Measurements from ENCODE around the gene PKNOX2. TPM values are rescaled to one million over a fixed set of nuclear protein-coding genes. Genes with fewer than 3 reads are reported as not detected.

The PKNOX2 gene
- total RNA-seq, 4 donors from 2014 or later, result 0.40 to 5.9 (median 1.1) TPM; not detected in 1

DNA sequence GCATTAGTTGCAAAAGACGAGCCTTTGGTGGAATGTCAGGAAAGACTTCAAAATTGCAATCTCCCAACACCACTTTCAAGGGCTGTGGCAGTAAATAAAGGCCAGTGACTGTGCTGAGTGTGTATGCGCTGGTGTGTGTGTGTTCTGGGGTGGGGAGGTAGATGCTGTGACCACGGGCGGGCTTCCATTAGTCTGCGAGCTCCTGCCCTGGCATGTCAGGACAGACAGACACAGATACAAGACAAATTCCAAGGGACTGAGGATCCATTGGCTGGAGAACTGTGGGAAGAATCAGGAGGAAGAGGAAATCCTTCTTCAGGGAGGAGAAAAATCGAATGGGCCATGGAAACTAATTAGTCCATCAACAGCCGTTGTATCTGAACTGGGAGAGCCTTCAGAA is 248.0 kb downstream of the PKNOX2 start:
- intact Hi-C loops (cut with DNase I), result no loop called here
- Histone ChIP-seq H3K27me3 (peaks cover 0 to 10% (median 0%) of the 10 kb centered on the region in 4 donors), H3K27ac (no peak overlapping the region), H3K9me3 (no peaks in the 10 kb centered on the region), H3K4me1 (peaks cover 0 to 16% (median 3%) of the 10 kb centered on the region in 3 donors), H3K4me3 (no peak overlapping the region), H3K36me3 (no peaks in the 10 kb centered on the region)
- TF ChIP-seq, protein P1, sequence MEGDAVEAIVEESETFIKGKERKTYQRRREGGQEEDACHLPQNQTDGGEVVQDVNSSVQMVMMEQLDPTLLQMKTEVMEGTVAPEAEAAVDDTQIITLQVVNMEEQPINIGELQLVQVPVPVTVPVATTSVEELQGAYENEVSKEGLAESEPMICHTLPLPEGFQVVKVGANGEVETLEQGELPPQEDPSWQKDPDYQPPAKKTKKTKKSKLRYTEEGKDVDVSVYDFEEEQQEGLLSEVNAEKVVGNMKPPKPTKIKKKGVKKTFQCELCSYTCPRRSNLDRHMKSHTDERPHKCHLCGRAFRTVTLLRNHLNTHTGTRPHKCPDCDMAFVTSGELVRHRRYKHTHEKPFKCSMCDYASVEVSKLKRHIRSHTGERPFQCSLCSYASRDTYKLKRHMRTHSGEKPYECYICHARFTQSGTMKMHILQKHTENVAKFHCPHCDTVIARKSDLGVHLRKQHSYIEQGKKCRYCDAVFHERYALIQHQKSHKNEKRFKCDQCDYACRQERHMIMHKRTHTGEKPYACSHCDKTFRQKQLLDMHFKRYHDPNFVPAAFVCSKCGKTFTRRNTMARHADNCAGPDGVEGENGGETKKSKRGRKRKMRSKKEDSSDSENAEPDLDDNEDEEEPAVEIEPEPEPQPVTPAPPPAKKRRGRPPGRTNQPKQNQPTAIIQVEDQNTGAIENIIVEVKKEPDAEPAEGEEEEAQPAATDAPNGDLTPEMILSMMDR (IDR thresholded peaks at IDR 0.05), result no peak
- no peak for TF ChIP-seq POLR2A (IDR thresholded peaks at IDR 0.05)
- no peak for DNase-seq
- 41 to 69% methylated on average over 7 of the region's 7 CpGs for WGBS, 2 donors

DNA sequence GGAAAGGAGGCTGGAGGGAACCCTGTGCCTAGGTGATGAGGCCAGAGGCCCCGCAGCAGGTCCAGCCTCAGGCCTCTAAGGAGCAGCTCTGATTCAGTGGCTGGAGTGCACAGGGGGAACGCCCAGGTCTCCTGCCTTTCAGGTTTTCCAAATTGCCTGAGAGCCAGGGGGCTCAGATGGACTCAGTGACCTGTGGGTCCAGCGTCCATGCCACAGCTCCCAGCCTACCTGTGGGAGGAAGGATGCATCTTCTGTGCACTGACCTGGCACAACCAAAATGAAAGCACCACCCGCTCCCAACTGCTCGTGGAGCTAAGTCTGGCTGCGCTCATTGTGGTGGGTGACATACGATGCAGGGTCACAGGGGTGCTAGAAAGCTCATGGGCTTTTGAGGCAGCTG is 248.7 kb downstream of the PKNOX2 start:
- H3K4me1 ChIP-seq, result peaks cover 0 to 12% (median 3%) of the 10 kb centered on the region in 3 donors

DNA sequence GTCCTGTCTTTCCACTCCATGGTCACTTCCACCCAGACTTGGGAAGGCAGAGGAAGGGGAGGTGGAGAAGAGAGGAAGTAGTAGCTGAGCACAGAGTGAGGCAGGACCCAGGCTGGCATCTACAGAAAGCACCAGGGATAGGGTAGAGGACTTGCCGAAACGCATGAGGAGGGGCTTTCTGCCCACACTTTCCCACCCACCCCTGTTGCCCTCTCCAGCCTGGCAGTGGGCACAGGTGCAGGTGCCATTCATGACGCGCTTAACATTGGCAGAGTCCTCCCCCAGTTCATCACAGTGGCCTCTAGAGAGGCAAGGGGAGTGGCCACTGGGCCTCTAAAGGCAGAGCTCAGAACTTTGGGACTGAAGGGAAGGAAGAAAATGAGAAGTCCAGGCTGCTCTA is 249.6 kb downstream of the PKNOX2 start:
- no peak for DNase-seq
- Histone ChIP-seq H3K4me1 (peaks cover 0 to 7% (median 3%) of the 10 kb centered on the region in 3 donors), H3K36me3 (no peaks in the 10 kb centered on the region), H3K9me3 (no peaks in the 10 kb centered on the region), H3K27me3 (peaks cover 0 to 7% (median 0%) of the 10 kb centered on the region in 4 donors), H3K4me3 (no peak overlapping the region), H3K27ac (no peak overlapping the region)
- intact Hi-C loops (cut with DNase I), result no loop called here
- 93 to 100% methylated on average over 1 to 3 of the region's 4 CpGs for WGBS, 2 donors
- TF ChIP-seq POLR2A (IDR thresholded peaks at IDR 0.05), result no peak
- TF ChIP-seq, protein P1 (IDR thresholded peaks at IDR 0.05), result no peak

More for the DNA sequence above, 248.7 kb downstream of the PKNOX2 start:
- intact Hi-C loops (cut with DNase I), result no loop called here
- H3K9me3 ChIP-seq, result no peaks in the 10 kb centered on the region
- no peak overlapping the region for H3K4me3 ChIP-seq
- no peak overlapping the region for H3K27ac ChIP-seq
- no peak for DNase-seq
- H3K27me3 ChIP-seq, result peaks cover 0 to 10% (median 0%) of the 10 kb centered on the region in 4 donors
- TF ChIP-seq POLR2A (IDR thresholded peaks at IDR 0.05), result no peak
- TF ChIP-seq, protein P1 (IDR thresholded peaks at IDR 0.05), result no peak
- WGBS, 2 donors, result 80 to 82% methylated on average over 3 to 7 of the region's 7 CpGs
- no peaks in the 10 kb centered on the region for H3K36me3 ChIP-seq

DNA sequence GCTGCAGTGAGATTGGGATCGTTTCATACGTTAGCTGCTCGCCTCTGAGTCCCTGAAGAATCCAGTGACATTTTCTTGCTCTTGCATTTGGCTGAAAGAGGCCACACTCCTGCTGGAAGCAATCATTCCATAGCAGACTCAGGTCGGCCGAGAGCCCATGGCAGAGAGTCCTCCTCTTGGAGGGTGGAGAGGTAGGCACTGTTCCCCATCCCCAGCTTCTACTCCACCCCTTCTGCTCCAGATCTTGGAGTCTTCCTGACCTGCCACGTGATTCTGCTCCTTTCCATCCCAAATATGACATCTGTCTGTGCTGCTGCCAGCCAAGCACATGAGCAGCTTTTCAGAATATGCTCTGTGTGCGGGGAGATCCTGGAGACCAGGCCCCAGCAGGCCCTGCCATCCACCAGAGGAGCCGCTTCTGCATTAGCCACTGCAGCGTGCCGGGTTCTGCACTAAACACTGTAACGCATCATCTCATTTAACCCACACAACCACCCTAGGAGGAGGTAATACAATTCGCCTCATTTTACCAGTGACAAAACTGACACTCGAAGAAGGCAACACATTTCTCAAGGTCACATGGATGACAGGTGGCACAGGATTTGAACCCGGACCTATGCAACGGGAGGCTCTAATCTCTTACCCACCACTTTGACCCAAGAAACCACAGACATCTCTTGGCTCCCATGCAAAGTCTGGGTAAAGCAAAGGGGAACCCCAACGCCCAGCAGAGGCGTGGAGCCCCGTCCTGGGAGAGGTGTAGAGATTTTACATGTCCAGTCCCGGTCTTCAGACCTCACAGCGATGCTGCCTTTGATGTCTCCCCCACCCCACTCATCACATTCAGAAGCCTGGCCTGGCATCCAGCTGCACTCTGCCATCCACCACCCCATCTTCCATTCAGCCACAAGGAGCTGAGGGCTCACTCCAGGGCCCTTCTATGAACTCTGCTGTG is 252.7 kb downstream of the PKNOX2 start:
- Histone ChIP-seq H3K4me3 (no peak overlapping the region), H3K27me3 (no peaks in the 10 kb centered on the region), H3K4me1 (no peaks in the 10 kb centered on the region), H3K27ac (no peak overlapping the region), H3K36me3 (no peaks in the 10 kb centered on the region), H3K9me3 (no peaks in the 10 kb centered on the region)
- 70 to 72% methylated on average over 11 to 12 of the region's 20 CpGs for WGBS, 2 donors
- TF ChIP-seq, protein P1 (IDR thresholded peaks at IDR 0.05), result no peak
- no peak for TF ChIP-seq POLR2A (IDR thresholded peaks at IDR 0.05)
- intact Hi-C loops (cut with DNase I), result no loop called here
- no peak for DNase-seq

DNA sequence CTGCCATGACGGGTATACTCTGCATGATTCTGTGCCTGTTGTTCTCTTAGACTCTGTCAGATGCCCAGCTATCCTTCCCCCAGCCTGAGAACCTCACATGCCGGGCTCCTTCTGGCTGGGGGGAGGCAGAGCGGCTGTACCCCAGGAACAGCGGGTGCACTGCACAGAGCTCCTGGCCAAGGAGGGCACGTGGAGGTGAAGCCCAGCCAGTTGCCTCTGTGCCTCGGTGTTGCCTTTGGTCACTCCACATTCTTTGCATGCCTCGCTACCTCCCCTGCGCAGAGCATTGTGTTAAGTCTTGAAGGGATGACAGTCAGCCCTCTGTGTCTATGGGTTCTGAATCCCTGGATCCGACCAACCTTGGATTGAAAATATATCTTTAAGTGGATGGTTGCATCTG is 253.8 kb downstream of the PKNOX2 start:
- DNase-seq, result no peak
- intact Hi-C loops (cut with DNase I), result no loop called here
- Histone ChIP-seq H3K27ac (no peak overlapping the region), H3K27me3 (no peaks in the 10 kb centered on the region), H3K4me3 (no peak overlapping the region), H3K36me3 (no peaks in the 10 kb centered on the region), H3K4me1 (no peaks in the 10 kb centered on the region), H3K9me3 (no peaks in the 10 kb centered on the region)
- WGBS, 2 donors, result 78% methylated on average over 9 of the region's 9 CpGs
- TF ChIP-seq, protein P1 (IDR thresholded peaks at IDR 0.05), result no peak
- no peak for TF ChIP-seq POLR2A (IDR thresholded peaks at IDR 0.05)

Measured in esophagus squamous epithelium (tissue), 5 donors.